Gastroesophageal sphincter (tissue), 4 donors: ENCODE data around the gene GPR39. TPM values are rescaled to one million over a fixed set of nuclear protein-coding genes. Genes with fewer than 3 reads are reported as not detected.

Experiments used
- ATAC-seq: fragments of 150-250 bp; one replicate; pipeline ENCODE4 v1.9.1; 2016; ENCODE audit warnings: mild to moderate bottlenecking, moderate library complexity
- H3K27ac ChIP-seq, 4 donors: fragments of 200-600 bp; sonication (generic) in 3 of 4; 1 replicate in 3 of 4; 2 replicates in 1 of 4; pipeline ENCODE4 v1.5.1; 2016 to 2019
- H3K27me3 ChIP-seq: fragments of 200-600 bp; sonication (generic); one replicate; pipeline ENCODE4 v1.5.1; 2019
- H3K36me3 ChIP-seq, 2 donors: fragments of 200-600 bp; sonication (generic); one replicate each; pipeline ENCODE4 v1.5.1; 2019; ENCODE audit warnings: control low read depth in 1 of 2
- H3K4me1 ChIP-seq, 3 donors: fragments of 200-600 bp; sonication (generic); 1 replicate in 2 of 3; 2 replicates in 1 of 3; pipeline ENCODE4 v1.5.1; 2016 to 2019; ENCODE audit warnings: control low read depth in 2 of 3
- H3K4me3 ChIP-seq, 2 donors: fragments of 200-600 bp; sonication (generic); one replicate each; pipeline ENCODE4 v1.5.1; 2019; ENCODE audit warnings: mild to moderate bottlenecking in 1 of 2, moderate library complexity in 1 of 2
- H3K9me3 ChIP-seq, 3 donors: fragments of 200-600 bp; sonication (generic); one replicate each; pipeline ENCODE4 v1.5.1; 2017 to 2019; ENCODE audit warnings: control low read depth in 2 of 3
- CTCF ChIP-seq, 4 experiments: fragments of 200-600 bp in 2 of 4; fragments of 450-650 bp in 2 of 4; sonication (generic) in 1 of 4; IDR thresholded peaks; one replicate each; pipeline ENCODE4 v1.5.1; 2017 to 2019; ENCODE audit warnings: antibody characterized with exemption in 4 of 4, mild to moderate bottlenecking in 2 of 4, moderate library complexity in 2 of 4
- EP300 ChIP-seq: sonication (generic); formaldehyde crosslinking; IDR thresholded peaks from one replicate; pipeline ENCODE4 v1.6.1; 2017; ENCODE audit warnings: antibody characterized with exemption, mild to moderate bottlenecking
- POLR2A ChIP-seq, 2 donors: fragments of 450-650 bp; IDR thresholded peaks; one replicate each; pipeline ENCODE4 v1.6.1; 2017; ENCODE audit warnings: antibody characterized with exemption in 2 of 2, mild to moderate bottlenecking in 2 of 2, moderate library complexity in 1 of 2
- POLR2AphosphoS5 ChIP-seq: sonication (generic); formaldehyde crosslinking; IDR thresholded peaks from one replicate; pipeline ENCODE4 v1.6.1; 2017; ENCODE audit warnings: antibody characterized with exemption
- WGBS, 2 donors: methylation state at CpG; one replicate each; pipeline ENCODE4 v1.1.5; 2018; ENCODE audit warnings: low coverage in 1 of 2; 5-methylcytosine and 5-hydroxymethylcytosine counted together
- total RNA-seq, 4 donors: library from RNA; depleted of rRNA; stranded (reverse); fragments of >200 nt; gene quantifications; one replicate each; pipeline ENCODE4 v1.1.0, GENCODE V29; 2016

GPR39 gene
- total RNA-seq, 4 donors from 2014 or later: 0.46 to 2.6 (median 0.69) TPM; not detected in 1

GRCh38 chr2:132407784-132408183, 8.8 kb upstream of the GPR39 start:
- ATAC-seq: no peak
- TF ChIP-seq POLR2A (IDR thresholded peaks at IDR 0.05): no peak
- no peak for TF ChIP-seq CTCF (IDR thresholded peaks at IDR 0.05)
- no peak for TF ChIP-seq EP300
- no peak for TF ChIP-seq POLR2AphosphoS5
- no peak overlapping the region for H3K27ac ChIP-seq
- H3K4me1 ChIP-seq: no peaks in the 10 kb centered on the region
- H3K9me3 ChIP-seq: no peaks in the 10 kb centered on the region
- H3K36me3 ChIP-seq: no peaks in the 10 kb centered on the region
- no peak overlapping the region for H3K4me3 ChIP-seq
- H3K27me3 ChIP-seq: peaks cover 12% of the 10 kb centered on the region
- WGBS, 2 donors: 43% methylated on average over 2 of the region's 2 CpGs; no CpG with 5 or more reads in 1 of the 2 donors

GRCh38 chr2:132412021-132412420, 4.6 kb upstream of the GPR39 start:
- Histone ChIP-seq H3K27ac (no peak overlapping the region), H3K36me3 (no peaks in the 10 kb centered on the region), H3K4me3 (no peak overlapping the region), H3K4me1 (peaks cover 0 to 16% (median 0%) of the 10 kb centered on the region in 3 donors), H3K27me3 (peaks cover 17% of the 10 kb centered on the region), H3K9me3 (no peaks in the 10 kb centered on the region)
- no peak for TF ChIP-seq CTCF (IDR thresholded peaks at IDR 0.05)
- TF ChIP-seq EP300: no peak
- no peak for TF ChIP-seq POLR2AphosphoS5
- TF ChIP-seq POLR2A (IDR thresholded peaks at IDR 0.05): no peak
- 71 to 75% methylated on average over 1 of the region's 1 CpG for WGBS, 2 donors
- ATAC-seq: no peak

- Histone ChIP-seq H3K4me1 (peaks cover 0 to 16% (median 0%) of the 10 kb centered on the region in 3 donors), H3K27ac (no peak overlapping the region), H3K9me3 (no peaks in the 10 kb centered on the region), H3K27me3 (peaks cover 13% of the 10 kb centered on the region), H3K36me3 (no peaks in the 10 kb centered on the region), H3K4me3 (no peak overlapping the region)
- TF ChIP-seq POLR2A (IDR thresholded peaks at IDR 0.05) (no peak), EP300 (no peak), CTCF (IDR thresholded peaks at IDR 0.05) (no peak), POLR2AphosphoS5 (no peak)
- WGBS, 2 donors: 91 to 94% methylated on average over 3 to 6 of the region's 6 CpGs
- ATAC-seq: no peak
Observed at GRCh38 chr2:132414081-132414480, 2.5 kb upstream of the GPR39 start.

GRCh38 chr2:132415256-132415914, 1.2 kb upstream of the GPR39 start:
- H3K9me3 ChIP-seq: no peaks in the 10 kb centered on the region
- no peaks in the 10 kb centered on the region for H3K36me3 ChIP-seq
- H3K4me1 ChIP-seq: peaks cover 0 to 16% (median 0%) of the 10 kb centered on the region in 3 donors
- TF ChIP-seq POLR2A (IDR thresholded peaks at IDR 0.05) (no peak), EP300 (no peak), POLR2AphosphoS5 (no peak), CTCF (IDR thresholded peaks at IDR 0.05) (no peak)
- 37 to 65% methylated on average over 5 to 6 of the region's 9 CpGs for WGBS, 2 donors
- H3K27me3 ChIP-seq: peaks cover 13% of the 10 kb centered on the region
- no peak overlapping the region for H3K27ac ChIP-seq
- peak overlapping the region; percentile 45 to 62 for H3K4me3 ChIP-seq
- ATAC-seq: no peak
